Smooth muscle cell (in vitro differentiated cells): ENCODE data around the gene OR5AU1. TPM values are rescaled to one million over a fixed set of nuclear protein-coding genes. Genes with fewer than 3 reads are reported as not detected.
A peak's percentile ranks its signal among the peaks of the same experiment; 100 is the strongest.

Experiments
- DNase-seq: peaks from one replicate; lab custom pipeline; 2025; ENCODE audit not compliant: unreplicated experiment; lab: John Stamatoyannopoulos, UW
- H2AFZ ChIP-seq: fragments of 200-600 bp; sonication (generic); 2 replicates; pipeline ENCODE4 v1.6.0; 2016; ENCODE audit warnings: antibody characterized with exemption, low read depth, mild to moderate bottlenecking
- H3F3A ChIP-seq: fragments of 200-600 bp; sonication (generic); 2 replicates; pipeline ENCODE4 v1.6.0; 2017; ENCODE audit warnings: antibody characterized with exemption, low read depth
- H3K27ac ChIP-seq: fragments of 200-600 bp; sonication (generic); 2 replicates; pipeline ENCODE4 v1.5.1; 2016; ENCODE audit warnings: low read depth, mild to moderate bottlenecking
- H3K27me3 ChIP-seq: fragments of 200-600 bp; sonication (generic); 2 replicates; pipeline ENCODE4 v1.6.1; 2016; ENCODE audit warnings: low read depth, mild to moderate bottlenecking
- H3K36me3 ChIP-seq: fragments of 200-600 bp; sonication (generic); 2 replicates; pipeline ENCODE4 v1.5.1; 2016; ENCODE audit warnings: low read depth
- H3K4me1 ChIP-seq: fragments of 200-600 bp; sonication (generic); 2 replicates; pipeline ENCODE4 v1.5.1; 2016; ENCODE audit warnings: low read depth
- H3K4me2 ChIP-seq: fragments of 200-600 bp; sonication (generic); 2 replicates; pipeline ENCODE4 v1.6.0; 2016; ENCODE audit warnings: mild to moderate bottlenecking
- H3K4me3 ChIP-seq: fragments of 200-600 bp; sonication (generic); 2 replicates; pipeline ENCODE4 v1.5.1; 2016; ENCODE audit warnings: mild to moderate bottlenecking
- H3K79me2 ChIP-seq: fragments of 200-600 bp; sonication (generic); 2 replicates; pipeline ENCODE4 v1.6.0; 2016; ENCODE audit warnings: low read depth, mild to moderate bottlenecking
- H3K9ac ChIP-seq: fragments of 200-600 bp; sonication (generic); 2 replicates; pipeline ENCODE4 v1.6.0; 2016; ENCODE audit warnings: low read depth
- H3K9me3 ChIP-seq: fragments of 200-600 bp; sonication (generic); replicated peaks from 2 replicates; pipeline ENCODE4 v1.5.1; 2016; ENCODE audit warnings: low read depth
- H4K20me1 ChIP-seq: fragments of 200-600 bp; sonication (generic); 2 replicates; pipeline ENCODE4 v1.6.0; 2016; ENCODE audit warnings: low read depth
- WGBS: methylation state at CpG from one replicate; pipeline ENCODE4 v1.1.7; 2016; ENCODE audit warnings: low lambda C conversion rate; 5-methylcytosine and 5-hydroxymethylcytosine counted together
- polyA plus RNA-seq: library from polyadenylated mRNA; unstranded; fragments of >200 nt; fragmentation: Nextera tagmentation; extraction: Ambion mirVana; gene quantifications from 2 replicates; pipeline ENCODE4 v1.2.1, GENCODE V29; 2016
- small RNA-seq: library from RNA; depleted of rRNA; stranded (forward); fragments of <200 nt; gene quantifications from one replicate; pipeline ENCODE3, GENCODE V24; 2014
- total RNA-seq: library from RNA; depleted of rRNA; stranded (reverse); fragments of >200 nt; gene quantifications from 2 replicates; pipeline ENCODE4 v1.2.3, GENCODE V29; 2014
- TF ChIP-seq, protein P1 (sequence below): fragments of 200-600 bp; sonication (generic); IDR thresholded peaks from 2 replicates; pipeline ENCODE4 v1.5.1; 2017; ENCODE audit warnings: borderline replicate concordance, mild to moderate bottlenecking, antibody characterized with exemption; ENCODE audit not compliant: insufficient read depth, poor library complexity, severe bottlenecking

OR5AU1 gene
- total and polyA plus RNA-seq, 2 experiments from 2014 or later = not detected

DNA sequence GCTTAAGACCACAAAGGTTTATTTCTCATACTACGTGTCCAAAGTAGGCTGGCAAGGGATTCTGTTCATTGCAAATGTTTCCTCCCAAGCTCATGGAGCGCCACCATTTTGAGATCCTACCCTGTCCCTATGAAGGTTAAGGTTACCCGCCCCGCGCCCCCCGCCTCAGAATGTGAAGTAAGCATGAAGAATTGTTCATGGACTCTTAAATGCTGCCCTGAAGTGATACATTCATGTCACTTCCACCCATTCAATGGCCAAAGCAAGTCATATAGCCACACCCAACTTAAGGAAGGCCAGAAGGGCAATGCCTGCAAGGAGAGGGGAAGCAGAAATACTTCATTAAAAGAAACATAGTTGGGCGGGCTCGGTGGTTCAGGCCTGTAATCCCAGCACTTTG lies 50.8 kb downstream of the OR5AU1 start:
- Histone ChIP-seq H3K9ac (no peak overlapping the region), H3K27me3 (no peaks in the 10 kb centered on the region), H3K79me2 (no peaks in the 10 kb centered on the region), H4K20me1 (no peaks in the 10 kb centered on the region), H3K36me3 (no peaks in the 10 kb centered on the region), H2AFZ (no peak overlapping the region), H3K27ac (peak overlapping the region; percentile 99), H3K4me1 (peaks cover 28% of the 10 kb centered on the region), H3K4me3 (no peak overlapping the region), H3K9me3 (no peaks in the 10 kb centered on the region), H3F3A (peaks cover 9% of the 10 kb centered on the region), H3K4me2 (no peak overlapping the region)
- TF ChIP-seq, protein P1, sequence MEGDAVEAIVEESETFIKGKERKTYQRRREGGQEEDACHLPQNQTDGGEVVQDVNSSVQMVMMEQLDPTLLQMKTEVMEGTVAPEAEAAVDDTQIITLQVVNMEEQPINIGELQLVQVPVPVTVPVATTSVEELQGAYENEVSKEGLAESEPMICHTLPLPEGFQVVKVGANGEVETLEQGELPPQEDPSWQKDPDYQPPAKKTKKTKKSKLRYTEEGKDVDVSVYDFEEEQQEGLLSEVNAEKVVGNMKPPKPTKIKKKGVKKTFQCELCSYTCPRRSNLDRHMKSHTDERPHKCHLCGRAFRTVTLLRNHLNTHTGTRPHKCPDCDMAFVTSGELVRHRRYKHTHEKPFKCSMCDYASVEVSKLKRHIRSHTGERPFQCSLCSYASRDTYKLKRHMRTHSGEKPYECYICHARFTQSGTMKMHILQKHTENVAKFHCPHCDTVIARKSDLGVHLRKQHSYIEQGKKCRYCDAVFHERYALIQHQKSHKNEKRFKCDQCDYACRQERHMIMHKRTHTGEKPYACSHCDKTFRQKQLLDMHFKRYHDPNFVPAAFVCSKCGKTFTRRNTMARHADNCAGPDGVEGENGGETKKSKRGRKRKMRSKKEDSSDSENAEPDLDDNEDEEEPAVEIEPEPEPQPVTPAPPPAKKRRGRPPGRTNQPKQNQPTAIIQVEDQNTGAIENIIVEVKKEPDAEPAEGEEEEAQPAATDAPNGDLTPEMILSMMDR = no peak
- DNase-seq = no peak
- WGBS = 92% methylated on average over 8 of the region's 8 CpGs

Small RNA genes within 50 kb of the gene (small RNA-seq; reads per million reads assigned to genes)
- not detected for gene RNU6-252P

Other genes starting within 250 kb of the OR5AU1 start
- not detected in 2 replicates for gene RNASE2, start 200.6 kb downstream of the OR5AU1 start, total RNA-seq
- not detected in 2 replicates for gene RNASE2, start 200.6 kb downstream of the OR5AU1 start, polyA plus RNA-seq
- gene METTL17, start 166.1 kb downstream of the OR5AU1 start, total RNA-seq = 70.0 and 96.3 TPM in 2 replicates
- 46.5 and 55.3 TPM in 2 replicates for gene METTL17, start 166.1 kb downstream of the OR5AU1 start, polyA plus RNA-seq
- 9.1 and 10.1 TPM in 2 replicates for gene SLC39A2, start 156.8 kb downstream of the OR5AU1 start, total RNA-seq
- 14.3 and 18.7 TPM in 2 replicates for gene SLC39A2, start 156.8 kb downstream of the OR5AU1 start, polyA plus RNA-seq
- gene NDRG2, start 131.0 kb downstream of the OR5AU1 start, total RNA-seq = 31.1 and 39.8 TPM in 2 replicates
- gene NDRG2, start 131.0 kb downstream of the OR5AU1 start, polyA plus RNA-seq = 40.4 and 48.4 TPM in 2 replicates
- 1.2 TPM in 1 of 2 replicates, not detected in the other for gene TPPP2, start 125.8 kb downstream of the OR5AU1 start, total RNA-seq
- gene TPPP2, start 125.8 kb downstream of the OR5AU1 start, polyA plus RNA-seq = 0.65 and 0.70 TPM in 2 replicates
- gene RNASE13, start 121.3 kb downstream of the OR5AU1 start, total RNA-seq = not detected in 2 replicates
- gene RNASE13, start 121.3 kb downstream of the OR5AU1 start, polyA plus RNA-seq = 0.25 TPM in 1 of 2 replicates, not detected in the other
- gene RNASE7, start 113.7 kb downstream of the OR5AU1 start, total RNA-seq = 1.4 and 4.1 TPM in 2 replicates
- 0.66 and 0.93 TPM in 2 replicates for gene RNASE7, start 113.7 kb downstream of the OR5AU1 start, polyA plus RNA-seq
- gene RNASE8, start 98.2 kb downstream of the OR5AU1 start, total RNA-seq = not detected in 2 replicates
- not detected in 2 replicates for gene RNASE8, start 98.2 kb downstream of the OR5AU1 start, polyA plus RNA-seq
- 53.1 and 74.4 TPM in 2 replicates for gene ARHGEF40, start 85.8 kb downstream of the OR5AU1 start, total RNA-seq
- gene ARHGEF40, start 85.8 kb downstream of the OR5AU1 start, polyA plus RNA-seq = 67.8 and 73.5 TPM in 2 replicates
- 10.0 and 15.2 TPM in 2 replicates for gene ZNF219, start 57.4 kb downstream of the OR5AU1 start, total RNA-seq
- gene ZNF219, start 57.4 kb downstream of the OR5AU1 start, polyA plus RNA-seq = 8.8 and 12.6 TPM in 2 replicates
- gene TMEM253, start 55.0 kb downstream of the OR5AU1 start, total RNA-seq = 1.0 TPM in 1 of 2 replicates, not detected in the other
- gene TMEM253, start 55.0 kb downstream of the OR5AU1 start, polyA plus RNA-seq = 0.41 TPM in 1 of 2 replicates, not detected in the other
- 514 and 606 TPM in 2 replicates for gene HNRNPC, start 113.4 kb upstream of the OR5AU1 start, total RNA-seq
- gene HNRNPC, start 113.4 kb upstream of the OR5AU1 start, polyA plus RNA-seq = 408 TPM in 2 replicates
- gene RPGRIP1, start 124.0 kb upstream of the OR5AU1 start, total RNA-seq = not detected in 2 replicates
- 0.21 TPM in 1 of 2 replicates, not detected in the other for gene RPGRIP1, start 124.0 kb upstream of the OR5AU1 start, polyA plus RNA-seq
- 62.9 and 68.0 TPM in 2 replicates for gene SUPT16H, start 228.0 kb upstream of the OR5AU1 start, total RNA-seq
- gene SUPT16H, start 228.0 kb upstream of the OR5AU1 start, polyA plus RNA-seq = 52.3 and 55.1 TPM in 2 replicates